ENCODE measurements around the gene SPNS3.

The SPNS3 gene

GRCh38 chr17:4512156-4513112, 78.7 kb downstream of the SPNS3 start:
- no peak for TF ChIP-seq CTCF (IDR thresholded peaks at IDR 0.05; ENCODE audit: insufficient read depth, low read length, missing control alignments)
- CTCF ChIA-PET: no interaction called here
- no peak for DNase-seq (ENCODE audit: low read depth, low spot score)
- POLR2A ChIA-PET: no interaction called here
- no peak overlapping the region for H3K4me3 ChIP-seq (ENCODE audit: low read depth, low read length)

- POLR2A ChIA-PET: no interaction called here
Observed at GRCh38 chr17:4513113-4514032, 79.6 kb downstream of the SPNS3 start.

GRCh38 chr17:4514206-4514605, 80.5 kb downstream of the SPNS3 start:
- H3K4me3 ChIP-seq (ENCODE audit: low read depth, low read length): no peak overlapping the region
- DNase-seq (ENCODE audit: low read depth, low spot score): no peak
- ChIA-PET CTCF (no interaction called here), POLR2A (no interaction called here)
- no peak for TF ChIP-seq CTCF (IDR thresholded peaks at IDR 0.05; ENCODE audit: insufficient read depth, low read length, missing control alignments)

More at GRCh38 chr17:4513113-4514032, 79.6 kb downstream of the SPNS3 start:
- H3K4me3 ChIP-seq (ENCODE audit: low read depth, low read length): no peak overlapping the region
- no peak for DNase-seq (ENCODE audit: low read depth, low spot score)
- CTCF ChIA-PET: no interaction called here
- no peak for TF ChIP-seq CTCF (IDR thresholded peaks at IDR 0.05; ENCODE audit: insufficient read depth, low read length, missing control alignments)

GRCh38 chr17:4514779-4515178, 81.0 kb downstream of the SPNS3 start:
- TF ChIP-seq CTCF (IDR thresholded peaks at IDR 0.05; ENCODE audit: insufficient read depth, low read length, missing control alignments): no peak
- ChIA-PET POLR2A (no interaction called here), CTCF (no interaction called here)
- no peak overlapping the region for H3K4me3 ChIP-seq (ENCODE audit: low read depth, low read length)
- no peak for DNase-seq (ENCODE audit: low read depth, low spot score)

GRCh38 chr17:4515501-4515900, 81.8 kb downstream of the SPNS3 start:
- CTCF ChIA-PET: no interaction called here
- DNase-seq (ENCODE audit: low read depth, low spot score): no peak
- H3K4me3 ChIP-seq (ENCODE audit: low read depth, low read length): no peak overlapping the region
- POLR2A ChIA-PET: no interaction called here
- no peak for TF ChIP-seq CTCF (IDR thresholded peaks at IDR 0.05; ENCODE audit: insufficient read depth, low read length, missing control alignments)

GRCh38 chr17:4516735-4517134, 83.0 kb downstream of the SPNS3 start:
- ChIA-PET POLR2A (no interaction called here), CTCF (interaction anchor here (0.9 kb wide), 1 partner anchor 9 kb away, joined by 3 read pairs; no protein-coding TSS in a partner anchor)
- TF ChIP-seq CTCF (IDR thresholded peaks at IDR 0.05; ENCODE audit: insufficient read depth, low read length, missing control alignments): no peak

More at GRCh38 chr17:4516735-4517134, 83.0 kb downstream of the SPNS3 start:
- no peak for DNase-seq (ENCODE audit: low read depth, low spot score)
- no peak overlapping the region for H3K4me3 ChIP-seq (ENCODE audit: low read depth, low read length)

Measured in AG04449 (cell line).